Adrenal gland (tissue), 12 donors: ENCODE data around the gene ADCY5. TPM values are rescaled to one million over a fixed set of nuclear protein-coding genes. Genes with fewer than 3 reads are reported as not detected.

Experiments
- DNase-seq, 7 donors: peaks; one replicate each; pipeline ENCODE4 v3.0.0-alpha.2; 2019 to 2020
- H3K27ac ChIP-seq, 5 donors: fragments of 200-600 bp; sonication (generic) in 4 of 5; 1 replicate in 3 of 5; 2 replicates in 2 of 5; pipeline versions ENCODE4 v1.5.1 to v1.8.0; 2016 to 2020; ENCODE audit warnings: mild to moderate bottlenecking in 1 of 5
- H3K27me3 ChIP-seq: fragments of 200-600 bp; 2 replicates; pipeline ENCODE4 v1.8.0; 2021
- H3K36me3 ChIP-seq, 2 donors: fragments of 200-600 bp; replicated peaks in 1 of 2; 1 replicate in 1 of 2; 2 replicates in 1 of 2; pipeline versions ENCODE4 v1.5.1 to v1.8.0; 2018 to 2022
- H3K4me1 ChIP-seq, 2 donors: fragments of 200-600 bp; replicated peaks in 1 of 2; 1 replicate in 1 of 2; 2 replicates in 1 of 2; pipeline versions ENCODE4 v1.5.1 to v1.8.0; 2018 to 2021
- H3K4me3 ChIP-seq, 4 donors: fragments of 200-600 bp; sonication (generic) in 3 of 4; one replicate each; pipeline ENCODE4 v1.5.1; 2016 to 2018
- H3K9me3 ChIP-seq, 3 donors: fragments of 200-600 bp; sonication (generic) in 1 of 3; replicated peaks in 1 of 3; 1 replicate in 2 of 3; 2 replicates in 1 of 3; pipeline versions ENCODE4 v1.5.1 to v1.8.0; 2016 to 2021
- CTCF ChIP-seq, 6 experiments: fragments of 450-650 bp in 4 of 6; fragments of 200-600 bp in 2 of 6; sonication (generic) in 1 of 6; IDR thresholded peaks; 1 replicate in 5 of 6; 2 replicates in 1 of 6; pipeline versions ENCODE4 v1.5.1 to v1.8.0; 2016 to 2021; ENCODE audit warnings: antibody characterized with exemption in 6 of 6, mild to moderate bottlenecking in 2 of 6, moderate library complexity in 1 of 6
- POLR2A ChIP-seq, 2 donors: fragments of 450-650 bp; IDR thresholded peaks; one replicate each; pipeline ENCODE4 v1.6.1; 2017; ENCODE audit warnings: antibody characterized with exemption in 2 of 2, mild to moderate bottlenecking in 2 of 2, moderate library complexity in 1 of 2
- WGBS, 4 donors: extraction: QIAGEN DNeasy Blood & Tissue Kit in 2 of 4; methylation state at CpG; one replicate each; pipeline versions ENCODE4 v1.1.5 to v1.1.7; 2013 to 2017; 5-methylcytosine and 5-hydroxymethylcytosine counted together
- intact Hi-C, 2 donors: fragments of 100-400 bp; cut with DNase I; formaldehyde crosslinking; loops; one replicate each; pipeline versions ENCODE4 v1.14.1 to v1.15.0; 2022 to 2023
- polyA plus RNA-seq, 3 donors: library from polyadenylated mRNA; stranded (reverse); fragments of 200-250 nt in 2 of 3; fragments of 350-450 nt in 1 of 3; fragmentation: Illumina TruSeq in 1 of 3; extraction: RNeasy Lipid Tissue Mini Kit (QIAGEN cat#74804) in 1 of 3; gene quantifications; one replicate each; pipeline ENCODE4 v1.2.3, GENCODE V29; 2013 to 2014
- total RNA-seq, 9 donors: library from RNA; depleted of rRNA in 4 of 9; stranded (reverse); fragments of >200 nt in 4 of 9; fragments of 120-200 nt in 1 of 9; fragmentation: NEBNext Ultra II Directional in 1 of 9; extraction: Animal tissue kit (Norgen Biotek cat#: 25700) in 1 of 9; gene quantifications; one replicate each; pipeline versions ENCODE4 v1.1.0 to v1.2.4, GENCODE V29; 2013 to 2023
- donor health status: healthy with polysubstance abuse.
- donor health status: Bipolar disorder and iron deficiency.
- donor health status: DM: yes; HTN: yes; CAD: no.
- donor health status: DM: no; HTN: no; CAD: no.
- donor health status: DM: no; HTN: no; CAD: no.
- donor health status: DM: yes; HTN: yes; CAD: no.

ADCY5 gene
- total and polyA plus RNA-seq, 12 donors = 1.2 to 12.4 (median 4.4) TPM

GRCh38 chr3:123314359-123315270 is 134.3 kb downstream of the ADCY5 start:
- Histone ChIP-seq H3K27ac (no peak overlapping the region), H3K4me3 (no peak overlapping the region), H3K9me3 (no peaks in the 10 kb centered on the region), H3K36me3 (no peaks in the 10 kb centered on the region), H3K27me3 (no peaks in the 10 kb centered on the region), H3K4me1 (no peaks in the 10 kb centered on the region)
- TF ChIP-seq CTCF (IDR thresholded peaks at IDR 0.05) = no peak
- no peak for TF ChIP-seq POLR2A (IDR thresholded peaks at IDR 0.05)
- 58 to 76% (median 61%) methylated on average over 10 to 14 of the region's 14 CpGs for WGBS, 4 donors
- intact Hi-C loops = no loop called here
- no peak for DNase-seq

- intact Hi-C loops = no loop called here
- no peaks in the 10 kb centered on the region for H3K4me1 ChIP-seq
- no peaks in the 10 kb centered on the region for H3K27me3 ChIP-seq
- H3K9me3 ChIP-seq = no peaks in the 10 kb centered on the region
- no peak overlapping the region for H3K27ac ChIP-seq
- no peak for TF ChIP-seq POLR2A (IDR thresholded peaks at IDR 0.05)
- no peak for TF ChIP-seq CTCF (IDR thresholded peaks at IDR 0.05)
- H3K36me3 ChIP-seq = no peaks in the 10 kb centered on the region
- WGBS, 4 donors = 69 to 82% (median 75%) methylated on average over 5 of the region's 5 CpGs
- no peak for DNase-seq
- H3K4me3 ChIP-seq = no peak overlapping the region
Observed at GRCh38 chr3:123313889-123314288, 135.0 kb downstream of the ADCY5 start.

- H3K27me3 ChIP-seq = no peaks in the 10 kb centered on the region
- H3K4me1 ChIP-seq = no peaks in the 10 kb centered on the region
- H3K27ac ChIP-seq = no peak overlapping the region
- no peak for TF ChIP-seq POLR2A (IDR thresholded peaks at IDR 0.05)
- no peak for TF ChIP-seq CTCF (IDR thresholded peaks at IDR 0.05)
- H3K4me3 ChIP-seq = no peak overlapping the region
- 62 to 69% (median 65%) methylated on average over 16 of the region's 16 CpGs for WGBS, 4 donors
- intact Hi-C loops = no loop called here
- H3K9me3 ChIP-seq = no peaks in the 10 kb centered on the region
- no peak for DNase-seq
- H3K36me3 ChIP-seq = no peaks in the 10 kb centered on the region
Observed at GRCh38 chr3:123312331-123313265, 136.3 kb downstream of the ADCY5 start.

GRCh38 chr3:123311201-123311600 is 137.7 kb downstream of the ADCY5 start:
- intact Hi-C loops = no loop called here
- no peaks in the 10 kb centered on the region for H3K36me3 ChIP-seq
- 79 to 86% (median 81%) methylated on average over 9 of the region's 9 CpGs for WGBS, 4 donors
- H3K4me3 ChIP-seq = no peak overlapping the region
- DNase-seq = no peak
- H3K9me3 ChIP-seq = no peaks in the 10 kb centered on the region
- H3K27ac ChIP-seq = no peak overlapping the region
- H3K4me1 ChIP-seq = no peaks in the 10 kb centered on the region
- TF ChIP-seq CTCF (IDR thresholded peaks at IDR 0.05) (no peak), POLR2A (IDR thresholded peaks at IDR 0.05) (no peak)
- H3K27me3 ChIP-seq = no peaks in the 10 kb centered on the region
